ENCODE measurements around the gene ARFGEF3. TPM values are rescaled to one million over a fixed set of nuclear protein-coding genes. Genes with fewer than 3 reads are reported as not detected.
"Not testable (repeated sequence)": the region's sequence is repeated elsewhere in the genome, so short reads cannot be mapped to it uniquely, and the experiment has no call there.

The ARFGEF3 gene
- total RNA-seq, 3 donors from 2014 or later, result 1.9 to 28.1 (median 22.0) TPM

- TF ChIP-seq POLR2A (IDR thresholded peaks at IDR 0.05) (no peak), CTCF (IDR thresholded peaks at IDR 0.05) (no peak), POLR2AphosphoS5 (IDR thresholded peaks at IDR 0.05) (no peak)
- intact Hi-C loops (cut with DNase I; ENCODE audit: low total_unique reads), result no loop called here
These were observed 188.2 kb downstream of the ARFGEF3 start for GRCh38 chr6:138349891-138350290.

DNA sequence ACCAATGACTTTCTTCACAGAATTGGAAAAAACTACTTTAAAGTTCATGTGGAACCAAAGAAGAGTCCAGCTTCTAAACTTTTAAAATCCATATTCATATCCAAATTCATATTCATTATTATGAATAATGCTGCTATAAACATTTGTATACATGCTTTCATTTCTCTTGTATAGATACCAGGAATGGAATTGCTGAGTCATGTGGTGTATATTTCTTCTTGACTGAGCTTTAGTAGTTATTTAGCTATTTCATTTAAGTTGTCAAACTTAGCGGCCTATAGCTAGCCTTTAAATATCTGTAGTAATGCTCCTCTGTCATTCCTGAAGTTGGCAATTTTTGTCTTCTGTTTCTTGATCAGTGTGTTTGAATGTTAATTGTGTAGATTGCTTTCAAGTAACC, 196.2 kb downstream of the ARFGEF3 start:
- H3K4me1 ChIP-seq, result no peaks in the 10 kb centered on the region
- H3K4me3 ChIP-seq, result no peak overlapping the region
- DNase-seq (ENCODE audit: low spot score in 2 of 2), result no peak
- TF ChIP-seq CTCF (IDR thresholded peaks at IDR 0.05) (no peak), POLR2AphosphoS5 (IDR thresholded peaks at IDR 0.05) (no peak), POLR2A (IDR thresholded peaks at IDR 0.05) (no peak)
- no peaks in the 10 kb centered on the region for H3K27me3 ChIP-seq
- H3K27ac ChIP-seq, result no peak overlapping the region
- no peaks in the 10 kb centered on the region for H3K36me3 ChIP-seq
- intact Hi-C loops (cut with DNase I; ENCODE audit: low total_unique reads), result no loop called here
- no peaks in the 10 kb centered on the region for H3K9me3 ChIP-seq

More at GRCh38 chr6:138349891-138350290, 188.2 kb downstream of the ARFGEF3 start:
- no peaks in the 10 kb centered on the region for H3K9me3 ChIP-seq
- DNase-seq (ENCODE audit: low spot score in 2 of 2), result no peak
- H3K4me3 ChIP-seq, result no peak overlapping the region
- no peaks in the 10 kb centered on the region for H3K4me1 ChIP-seq
- no peak overlapping the region for H3K27ac ChIP-seq
- H3K36me3 ChIP-seq, result no peaks in the 10 kb centered on the region
- H3K27me3 ChIP-seq, result no peaks in the 10 kb centered on the region

- H3K27me3 ChIP-seq; H3K4me3 ChIP-seq; DNase-seq (ENCODE audit: low spot score in 2 of 2); H3K9me3 ChIP-seq; intact Hi-C loops (cut with DNase I; ENCODE audit: low total_unique reads); H3K4me1 ChIP-seq; H3K36me3 ChIP-seq; H3K27ac ChIP-seq: not testable (repeated sequence)
These were observed 206.9 kb downstream of the ARFGEF3 start for GRCh38 chr6:138368684-138369083.

- no peaks in the 10 kb centered on the region for H3K9me3 ChIP-seq
- H3K27ac ChIP-seq, result no peak overlapping the region
- no peaks in the 10 kb centered on the region for H3K27me3 ChIP-seq
- no peaks in the 10 kb centered on the region for H3K4me1 ChIP-seq
- no peak overlapping the region for H3K4me3 ChIP-seq
- intact Hi-C loops (cut with DNase I; ENCODE audit: low total_unique reads), result no loop called here
- TF ChIP-seq POLR2A (IDR thresholded peaks at IDR 0.05), result no peak
- TF ChIP-seq CTCF (IDR thresholded peaks at IDR 0.05), result no peak
- TF ChIP-seq POLR2AphosphoS5 (IDR thresholded peaks at IDR 0.05), result no peak
- DNase-seq (ENCODE audit: low spot score in 2 of 2), result no peak
- no peaks in the 10 kb centered on the region for H3K36me3 ChIP-seq
These were observed 209.1 kb downstream of the ARFGEF3 start for GRCh38 chr6:138370631-138371451.

GRCh38 chr6:138371452-138371711, 209.6 kb downstream of the ARFGEF3 start:
- DNase-seq (ENCODE audit: low spot score in 2 of 2), result no peak
- H3K36me3 ChIP-seq, result no peaks in the 10 kb centered on the region
- no peak overlapping the region for H3K27ac ChIP-seq
- no peak for TF ChIP-seq POLR2A (IDR thresholded peaks at IDR 0.05)
- no peak for TF ChIP-seq CTCF (IDR thresholded peaks at IDR 0.05)
- no peak for TF ChIP-seq POLR2AphosphoS5 (IDR thresholded peaks at IDR 0.05)
- no peaks in the 10 kb centered on the region for H3K4me1 ChIP-seq
- no peaks in the 10 kb centered on the region for H3K27me3 ChIP-seq
- intact Hi-C loops (cut with DNase I; ENCODE audit: low total_unique reads), result no loop called here
- H3K4me3 ChIP-seq, result no peak overlapping the region
- H3K9me3 ChIP-seq, result no peaks in the 10 kb centered on the region

All from breast epithelium (tissue), 4 donors.